Ascending aorta (tissue), 2 donors: Measurements from ENCODE around the gene SULT2B1. TPM values are rescaled to one million over a fixed set of nuclear protein-coding genes. Genes with fewer than 3 reads are reported as not detected.

Experiments used
- DNase-seq, 2 donors: peaks; one replicate each; pipeline ENCODE4 v3.0.0-alpha.2; 2019; ENCODE audit warnings: low spot score in 2 of 2
- H3K27ac ChIP-seq, 2 donors: fragments of 200-600 bp; sonication (generic); one replicate each; pipeline ENCODE4 v1.5.1; 2016 to 2017; ENCODE audit warnings: mild to moderate bottlenecking in 1 of 2
- H3K27me3 ChIP-seq: fragments of 200-600 bp; sonication (generic); one replicate; pipeline ENCODE4 v1.5.1; 2017
- H3K36me3 ChIP-seq, 2 donors: fragments of 200-600 bp; sonication (generic); one replicate each; pipeline ENCODE4 v1.5.1; 2016
- H3K4me1 ChIP-seq, 2 donors: fragments of 200-600 bp; sonication (generic); one replicate each; pipeline ENCODE4 v1.5.1; 2016 to 2017; ENCODE audit warnings: mild to moderate bottlenecking in 1 of 2
- H3K4me3 ChIP-seq, 2 donors: fragments of 200-600 bp; sonication (generic); one replicate each; pipeline ENCODE4 v1.5.1; 2016 to 2017; ENCODE audit warnings: mild to moderate bottlenecking in 1 of 2
- H3K9me3 ChIP-seq, 2 donors: fragments of 200-600 bp; sonication (generic); one replicate each; pipeline ENCODE4 v1.5.1; 2016
- intact Hi-C: fragments of 100-400 bp; cut with DNase I; formaldehyde crosslinking; loops from one replicate; pipeline ENCODE4 v1.15.1; 2023
- total RNA-seq: library from RNA; depleted of rRNA; stranded (reverse); fragments of >200 nt; gene quantifications from one replicate; pipeline ENCODE4 v1.1.0, GENCODE V29; 2016
- TF ChIP-seq, protein P1 (sequence below), 3 experiments: fragments of 200-600 bp in 2 of 3; fragments of 450-650 bp in 1 of 3; sonication (generic) in 2 of 3; IDR thresholded peaks; one replicate each; pipeline ENCODE4 v1.5.1; 2016 to 2019; ENCODE audit warnings: antibody characterized with exemption in 3 of 3, mild to moderate bottlenecking in 1 of 3, moderate library complexity in 1 of 3

The SULT2B1 gene
- total RNA-seq, 1 donor from 2014 or later, result not detected

DNA sequence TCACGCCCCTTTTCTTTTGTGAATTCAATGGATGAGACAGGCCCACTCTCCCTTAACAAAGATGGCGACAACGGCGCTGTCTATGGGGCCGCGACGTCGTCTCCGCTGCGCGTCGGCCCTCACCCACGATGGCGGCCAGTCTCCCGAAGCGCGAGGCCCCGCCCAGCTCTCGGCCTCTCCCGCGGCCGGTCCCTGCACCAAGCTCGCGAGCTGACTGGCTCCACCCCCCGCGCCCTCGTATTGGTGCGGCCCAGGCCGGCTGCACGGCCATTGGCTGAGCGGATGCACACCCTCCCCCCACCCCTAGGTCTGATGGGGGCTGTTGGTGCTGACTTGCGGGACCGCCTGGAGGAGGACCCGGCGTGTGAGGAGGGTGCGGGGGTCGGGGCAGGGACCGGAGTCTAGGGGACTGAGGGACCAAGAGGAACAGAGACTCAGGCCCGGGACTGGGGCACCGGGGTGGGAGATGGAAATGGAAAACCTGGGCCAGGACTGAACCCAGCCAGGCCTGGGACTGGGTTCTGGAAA is 72.2 kb downstream of the SULT2B1 start:
- Histone ChIP-seq H3K27me3 (no peaks in the 10 kb centered on the region), H3K4me3 (peak overlapping the region; percentile 44 to 73), H3K4me1 (peaks cover 11 to 21% of the 10 kb centered on the region in 2 donors), H3K27ac (peak overlapping the region; percentile 60 to 82), H3K36me3 (peaks cover 3 to 18% of the 10 kb centered on the region in 2 donors), H3K9me3 (no peaks in the 10 kb centered on the region)
- intact Hi-C loops, result loop anchor here (1.0 kb wide), 1 partner anchor 10 kb away; no protein-coding TSS in a partner anchor
- peak; percentile 88 to 99 for DNase-seq
- TF ChIP-seq, protein P1, sequence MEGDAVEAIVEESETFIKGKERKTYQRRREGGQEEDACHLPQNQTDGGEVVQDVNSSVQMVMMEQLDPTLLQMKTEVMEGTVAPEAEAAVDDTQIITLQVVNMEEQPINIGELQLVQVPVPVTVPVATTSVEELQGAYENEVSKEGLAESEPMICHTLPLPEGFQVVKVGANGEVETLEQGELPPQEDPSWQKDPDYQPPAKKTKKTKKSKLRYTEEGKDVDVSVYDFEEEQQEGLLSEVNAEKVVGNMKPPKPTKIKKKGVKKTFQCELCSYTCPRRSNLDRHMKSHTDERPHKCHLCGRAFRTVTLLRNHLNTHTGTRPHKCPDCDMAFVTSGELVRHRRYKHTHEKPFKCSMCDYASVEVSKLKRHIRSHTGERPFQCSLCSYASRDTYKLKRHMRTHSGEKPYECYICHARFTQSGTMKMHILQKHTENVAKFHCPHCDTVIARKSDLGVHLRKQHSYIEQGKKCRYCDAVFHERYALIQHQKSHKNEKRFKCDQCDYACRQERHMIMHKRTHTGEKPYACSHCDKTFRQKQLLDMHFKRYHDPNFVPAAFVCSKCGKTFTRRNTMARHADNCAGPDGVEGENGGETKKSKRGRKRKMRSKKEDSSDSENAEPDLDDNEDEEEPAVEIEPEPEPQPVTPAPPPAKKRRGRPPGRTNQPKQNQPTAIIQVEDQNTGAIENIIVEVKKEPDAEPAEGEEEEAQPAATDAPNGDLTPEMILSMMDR (IDR thresholded peaks at IDR 0.05), result no peak

DNA sequence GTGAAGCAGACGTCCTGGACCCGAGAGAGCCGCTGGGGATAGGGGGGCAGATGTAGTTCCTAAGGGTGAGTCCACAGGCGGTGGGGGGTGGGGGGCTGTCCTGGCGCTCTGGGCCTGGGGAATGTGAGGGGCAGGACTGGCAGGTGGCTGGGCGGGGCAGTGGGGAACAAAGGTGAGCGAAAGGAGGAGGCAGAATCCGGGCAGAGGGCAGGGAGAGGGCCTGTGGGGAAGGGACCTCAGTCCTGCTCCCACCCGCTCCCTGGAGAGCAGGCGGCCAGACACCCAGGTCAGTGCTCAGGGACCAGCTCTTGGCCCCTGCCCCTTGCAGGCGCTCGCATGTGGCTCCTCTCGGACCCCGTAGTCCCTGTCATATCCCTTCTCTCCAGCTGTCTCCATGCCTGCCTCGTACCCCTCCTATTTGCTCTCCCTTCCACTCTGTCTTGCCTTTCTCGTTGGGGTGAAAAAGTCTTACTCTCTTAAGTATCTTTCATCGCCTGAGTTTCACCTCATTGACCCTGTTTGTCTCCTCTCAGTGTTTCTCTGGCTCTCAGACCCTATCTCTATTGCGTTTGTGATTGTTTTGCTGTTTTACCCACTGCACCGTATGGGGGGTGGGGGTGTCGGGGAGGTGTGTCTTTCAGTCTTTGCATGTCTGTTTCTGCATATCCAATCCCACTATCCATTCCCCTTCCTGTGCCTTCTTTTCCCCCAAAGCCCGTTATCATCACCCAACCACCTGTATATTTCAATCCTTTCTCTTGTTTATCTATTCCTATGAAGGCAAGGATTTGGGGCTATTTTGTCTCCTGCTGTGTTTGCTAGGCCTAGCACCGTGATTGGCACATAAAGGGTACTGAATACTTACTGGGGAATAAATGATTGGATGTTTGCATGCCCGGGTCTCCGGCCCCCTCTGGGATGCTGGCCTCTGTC is 73.1 kb downstream of the SULT2B1 start:
- Histone ChIP-seq H3K27ac (peak overlapping the region; percentile 60 to 76), H3K4me1 (peaks cover 11 to 22% of the 10 kb centered on the region in 2 donors), H3K36me3 (peaks cover 3 to 18% of the 10 kb centered on the region in 2 donors), H3K9me3 (no peaks in the 10 kb centered on the region), H3K27me3 (no peaks in the 10 kb centered on the region), H3K4me3 (peak overlapping the region; percentile 44 to 73)
- intact Hi-C loops, result loop anchor here (1.0 kb wide), 1 partner anchor 9 kb away; no protein-coding TSS in a partner anchor
- TF ChIP-seq, protein P1 (IDR thresholded peaks at IDR 0.05), result no peak
- DNase-seq, result no peak

DNA sequence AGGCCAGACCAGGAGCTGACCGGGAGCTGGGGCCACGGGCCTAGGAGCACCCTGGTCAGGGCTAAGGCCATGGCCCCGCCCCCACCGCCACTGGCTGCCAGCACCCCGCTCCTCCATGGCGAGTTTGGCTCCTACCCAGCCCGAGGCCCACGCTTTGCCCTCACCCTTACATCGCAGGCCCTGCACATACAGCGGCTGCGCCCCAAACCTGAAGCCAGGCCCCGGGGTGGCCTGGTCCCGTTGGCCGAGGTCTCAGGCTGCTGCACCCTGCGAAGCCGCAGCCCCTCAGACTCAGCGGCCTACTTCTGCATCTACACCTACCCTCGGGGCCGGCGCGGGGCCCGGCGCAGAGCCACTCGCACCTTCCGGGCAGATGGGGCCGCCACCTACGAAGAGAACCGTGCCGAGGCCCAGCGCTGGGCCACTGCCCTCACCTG is 73.9 kb downstream of the SULT2B1 start:
- no peak overlapping the region for H3K4me3 ChIP-seq
- no peak for DNase-seq
- H3K4me1 ChIP-seq, result peaks cover 12 to 27% of the 10 kb centered on the region in 2 donors
- H3K9me3 ChIP-seq, result no peaks in the 10 kb centered on the region
- H3K27ac ChIP-seq, result no peak overlapping the region
- no peaks in the 10 kb centered on the region for H3K27me3 ChIP-seq
- peaks cover 3 to 18% of the 10 kb centered on the region in 2 donors for H3K36me3 ChIP-seq
- intact Hi-C loops, result no loop called here
- TF ChIP-seq, protein P1 (IDR thresholded peaks at IDR 0.05), result no peak

DNA sequence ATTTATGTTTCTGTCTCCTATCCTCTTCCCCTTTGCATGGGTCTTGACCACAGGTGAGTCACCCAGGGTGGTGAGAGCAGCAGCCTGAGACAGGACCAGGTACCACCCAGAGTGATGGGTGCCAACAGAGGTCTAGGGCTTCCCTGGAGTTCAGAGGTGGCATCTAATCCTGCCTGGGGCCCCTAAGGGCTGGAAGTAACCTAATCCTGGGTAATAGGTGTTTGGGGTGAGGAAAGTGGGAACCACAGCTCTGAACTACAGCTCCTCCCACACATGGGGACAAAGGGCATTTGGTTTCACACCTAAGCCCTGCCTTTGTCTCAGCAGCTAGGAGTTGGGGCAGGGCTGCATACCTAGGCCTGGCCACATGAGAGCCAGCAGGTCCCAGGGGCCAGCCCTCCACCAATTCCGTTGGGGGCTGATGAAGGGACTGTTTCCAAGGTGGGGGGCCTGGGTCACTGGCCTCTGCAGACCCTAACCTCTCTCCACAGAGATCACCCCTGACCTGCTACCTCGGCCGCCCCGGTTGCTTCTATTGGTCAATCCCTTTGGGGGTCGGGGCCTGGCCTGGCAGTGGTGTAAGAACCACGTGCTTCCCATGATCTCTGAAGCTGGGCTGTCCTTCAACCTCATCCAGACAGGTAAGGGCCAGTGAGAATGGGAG is 75.4 kb downstream of the SULT2B1 start:
- no peak overlapping the region for H3K27ac ChIP-seq

DNA sequence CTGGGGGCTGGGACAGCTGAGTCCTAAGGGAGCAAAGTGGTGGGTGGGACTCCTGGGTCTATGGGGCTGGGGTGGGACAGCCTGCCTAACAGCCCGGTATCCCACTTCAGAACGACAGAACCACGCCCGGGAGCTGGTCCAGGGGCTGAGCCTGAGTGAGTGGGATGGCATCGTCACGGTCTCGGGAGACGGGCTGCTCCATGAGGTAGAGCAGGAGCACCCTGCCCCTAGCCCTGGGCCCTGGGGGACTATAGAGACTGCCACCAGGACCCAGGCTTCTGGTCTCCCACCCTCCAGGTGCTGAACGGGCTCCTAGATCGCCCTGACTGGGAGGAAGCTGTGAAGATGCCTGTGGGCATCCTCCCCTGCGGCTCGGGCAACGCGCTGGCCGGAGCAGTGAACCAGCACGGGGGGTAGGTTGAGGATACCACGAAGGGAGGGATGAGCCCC is 75.9 kb downstream of the SULT2B1 start:
- H3K4me3 ChIP-seq, result no peak overlapping the region
- TF ChIP-seq, protein P1 (IDR thresholded peaks at IDR 0.05), result no peak
- H3K36me3 ChIP-seq, result peaks cover 3 to 23% of the 10 kb centered on the region in 2 donors
- no peaks in the 10 kb centered on the region for H3K27me3 ChIP-seq
- no peak overlapping the region for H3K27ac ChIP-seq
- intact Hi-C loops, result no loop called here
- no peak for DNase-seq
- peaks cover 16 to 33% of the 10 kb centered on the region in 2 donors for H3K4me1 ChIP-seq
- H3K9me3 ChIP-seq, result no peaks in the 10 kb centered on the region

More for the DNA sequence above, 75.4 kb downstream of the SULT2B1 start:
- H3K27me3 ChIP-seq, result no peaks in the 10 kb centered on the region
- H3K9me3 ChIP-seq, result no peaks in the 10 kb centered on the region
- no peak for DNase-seq
- intact Hi-C loops, result no loop called here
- TF ChIP-seq, protein P1 (IDR thresholded peaks at IDR 0.05), result no peak
- no peak overlapping the region for H3K4me3 ChIP-seq
- peaks cover 3 to 18% of the 10 kb centered on the region in 2 donors for H3K36me3 ChIP-seq
- peaks cover 16 to 33% of the 10 kb centered on the region in 2 donors for H3K4me1 ChIP-seq
